G401 (cell line): ENCODE results near the gene GADD45G. TPM values are rescaled to one million over a fixed set of nuclear protein-coding genes. Genes with fewer than 3 reads are reported as not detected.

ENCODE experiments used
- DNase-seq: peaks from one replicate; pipeline ENCODE4 v3.0.0-alpha.2; 2015; ENCODE audit warnings: low spot score
- in situ Hi-C: cut with HindIII; loops from 2 replicates; pipeline ENCODE4 v1.10.0; 2016; ENCODE audit warnings: low sequenced_read_pairs, mixed read lengths
- total RNA-seq: library from RNA; depleted of rRNA; stranded (reverse); fragments of >200 nt; shearing (Covaris generic); gene quantifications from 2 replicates; pipeline ENCODE4 v1.2.3, GENCODE V29; 2014; rRNA removed

The GADD45G gene, protein sequence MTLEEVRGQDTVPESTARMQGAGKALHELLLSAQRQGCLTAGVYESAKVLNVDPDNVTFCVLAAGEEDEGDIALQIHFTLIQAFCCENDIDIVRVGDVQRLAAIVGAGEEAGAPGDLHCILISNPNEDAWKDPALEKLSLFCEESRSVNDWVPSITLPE
- not detected in 2 replicates for total RNA-seq

DNA sequence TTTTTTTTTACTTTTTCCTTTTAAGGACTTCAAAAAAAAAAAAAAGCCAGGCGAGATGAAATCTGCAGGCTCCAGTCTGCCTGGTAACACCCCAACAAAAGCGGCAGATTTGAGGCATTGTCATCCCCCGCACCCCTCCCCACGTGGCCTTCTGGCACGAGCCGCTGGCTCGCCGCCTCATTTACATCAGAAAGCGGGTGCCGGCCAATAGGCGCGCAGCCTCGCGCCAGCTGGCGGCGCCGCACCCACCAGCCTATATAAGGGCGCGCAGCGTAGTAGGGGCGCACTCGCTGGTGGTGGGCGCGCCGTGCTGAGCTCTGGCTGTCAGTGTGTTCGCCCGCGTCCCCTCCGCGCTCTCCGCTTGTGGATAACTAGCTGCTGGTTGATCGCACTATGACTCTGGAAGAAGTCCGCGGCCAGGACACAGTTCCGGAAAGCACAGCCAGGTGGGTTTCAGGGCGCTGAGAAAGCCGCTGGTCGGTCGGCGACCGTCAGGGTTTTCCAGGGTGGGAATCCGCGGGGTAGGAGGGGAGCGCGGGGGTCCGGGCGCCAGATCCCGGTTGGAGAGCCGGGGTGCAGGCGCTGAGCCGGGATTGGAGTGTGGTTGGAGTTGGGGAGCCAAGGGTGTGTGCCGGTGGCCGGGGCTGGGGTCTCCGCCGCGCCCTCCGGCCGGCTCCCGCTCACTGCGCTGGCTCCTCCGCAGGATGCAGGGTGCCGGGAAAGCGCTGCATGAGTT lies at the start of gene GADD45G:
TSS of gene GADD45G (plus strand) at position 284 of the 736 bp plus-strand sequence. CDS start at position 394, 110 bp downstream.
- in situ Hi-C loops = loop anchor here (10.0 kb wide), 1 partner anchor 500 kb away; no protein-coding TSS in a partner anchor
- DNase-seq = peak; percentile 94

DNA sequence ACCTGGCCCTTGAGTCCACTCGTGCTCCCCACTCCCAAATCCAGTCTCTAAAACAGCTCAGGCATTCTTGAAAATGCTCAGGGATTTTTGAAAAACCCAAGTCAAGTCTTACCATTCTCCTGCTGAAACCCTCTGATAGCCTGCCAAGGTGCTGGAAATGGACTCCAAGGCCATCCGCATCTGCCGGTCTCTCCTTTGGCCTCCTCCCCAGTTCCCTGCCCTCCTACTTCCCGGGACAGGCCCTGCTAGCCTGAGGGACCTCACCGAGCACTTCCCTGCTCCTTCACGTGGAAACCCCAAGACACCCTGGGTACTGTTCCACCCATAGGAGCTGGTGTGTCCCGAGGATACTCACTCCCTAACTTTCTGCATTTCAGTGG lies 49.8 kb upstream of the GADD45G start:
- no peak for DNase-seq
- in situ Hi-C loops = no loop called here

- no peak for DNase-seq
- in situ Hi-C loops = no loop called here
Measured at GRCh38 chr9:89555451-89556375, 49.1 kb upstream of the GADD45G start.

- in situ Hi-C loops = no loop called here
- DNase-seq = no peak
Measured at GRCh38 chr9:89558196-89558899, 46.5 kb upstream of the GADD45G start.

GRCh38 chr9:89558948-89559347 lies 45.9 kb upstream of the GADD45G start:
- in situ Hi-C loops = no loop called here
- DNase-seq = no peak

GRCh38 chr9:89562186-89562814 lies 42.5 kb upstream of the GADD45G start:
- no peak for DNase-seq
- in situ Hi-C loops = no loop called here

DNA sequence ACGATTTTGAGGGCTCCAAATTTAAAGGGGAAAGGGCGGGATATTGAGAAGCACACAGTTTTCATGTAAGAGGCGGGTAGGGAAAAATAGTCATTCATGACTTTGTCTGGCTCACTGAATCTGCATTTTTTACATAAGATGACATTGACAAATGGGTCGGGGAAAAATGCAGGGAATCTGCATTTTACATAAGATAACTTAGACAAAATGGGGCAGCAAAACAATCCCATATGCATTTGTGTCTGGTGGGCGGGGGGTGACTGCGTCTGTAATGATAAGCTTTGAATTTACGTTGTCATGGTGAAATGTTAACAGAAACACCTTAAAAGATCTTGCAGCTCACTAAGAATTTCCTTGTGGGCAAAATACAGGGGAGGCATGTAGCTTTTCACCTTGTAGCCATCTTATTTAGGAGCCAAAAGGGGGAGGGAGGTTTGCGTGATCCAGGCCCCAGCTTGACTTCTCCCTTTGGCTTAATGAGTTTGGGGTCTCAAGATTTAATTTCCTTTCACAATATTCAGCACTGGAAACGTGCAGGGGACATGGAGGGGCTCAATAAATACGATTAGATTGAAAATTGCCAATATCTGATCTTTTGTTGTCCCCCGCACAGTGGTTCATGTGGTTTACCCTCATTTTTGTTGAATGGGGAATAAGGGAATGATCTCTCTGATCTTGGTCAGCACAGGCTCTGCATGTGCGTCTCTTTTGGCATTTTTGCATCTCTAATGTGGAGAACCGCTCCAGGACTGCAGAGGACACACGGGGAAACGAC lies 41.1 kb upstream of the GADD45G start:
- no peak for DNase-seq
- in situ Hi-C loops = no loop called here

DNA sequence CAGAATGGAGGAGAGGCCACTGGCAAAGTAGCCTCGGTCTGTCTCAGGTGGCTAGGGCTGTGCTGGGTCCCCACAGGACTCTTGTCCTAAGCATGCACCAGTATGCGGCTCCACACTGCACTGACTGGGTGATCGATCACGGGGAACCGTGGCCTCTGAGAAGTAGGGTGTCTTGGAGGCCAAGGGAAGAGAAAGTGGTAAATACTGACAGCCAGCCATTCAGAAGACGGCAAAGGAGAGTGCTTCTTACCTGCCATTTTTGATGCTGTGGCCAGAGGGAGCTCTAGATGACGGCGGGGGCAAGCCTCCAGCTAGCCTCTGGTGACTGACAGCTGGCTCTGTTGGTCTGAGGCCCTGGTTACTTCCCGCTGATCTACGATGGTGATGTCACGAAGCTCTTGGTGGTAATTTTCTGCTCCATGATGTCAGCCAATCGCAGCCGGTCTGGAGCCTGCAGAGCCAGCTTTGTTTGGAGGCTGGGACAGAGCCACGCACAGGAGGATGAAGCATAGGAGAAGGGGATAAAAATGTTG lies 40.4 kb upstream of the GADD45G start:
- in situ Hi-C loops = no loop called here
- no peak for DNase-seq

GRCh38 chr9:89567649-89568048 lies 37.2 kb upstream of the GADD45G start:
- in situ Hi-C loops = no loop called here
- DNase-seq = no peak

DNA sequence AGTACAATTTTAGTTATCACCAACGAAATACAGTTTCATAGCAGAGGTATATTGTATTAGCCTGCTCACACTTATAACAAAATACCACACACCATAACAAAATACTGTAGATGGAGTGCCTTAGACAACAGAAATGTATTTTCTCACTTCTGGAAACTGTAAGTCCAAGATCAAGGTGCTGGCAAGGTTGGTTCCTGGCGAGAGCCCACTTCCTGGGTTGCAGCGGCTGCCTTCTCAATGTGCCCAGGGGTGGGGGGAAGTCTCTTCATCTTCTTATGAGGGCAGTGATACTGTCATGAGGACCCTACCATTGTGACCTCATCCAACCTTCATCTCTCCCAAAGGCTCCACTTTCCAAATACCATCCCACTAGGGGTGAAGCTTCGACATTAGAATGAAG lies 30.5 kb upstream of the GADD45G start:
- DNase-seq = no peak
- in situ Hi-C loops = no loop called here

- in situ Hi-C loops = no loop called here
- peak; percentile 50 for DNase-seq
Measured at GRCh38 chr9:89576404-89576839, 28.4 kb upstream of the GADD45G start.

DNA sequence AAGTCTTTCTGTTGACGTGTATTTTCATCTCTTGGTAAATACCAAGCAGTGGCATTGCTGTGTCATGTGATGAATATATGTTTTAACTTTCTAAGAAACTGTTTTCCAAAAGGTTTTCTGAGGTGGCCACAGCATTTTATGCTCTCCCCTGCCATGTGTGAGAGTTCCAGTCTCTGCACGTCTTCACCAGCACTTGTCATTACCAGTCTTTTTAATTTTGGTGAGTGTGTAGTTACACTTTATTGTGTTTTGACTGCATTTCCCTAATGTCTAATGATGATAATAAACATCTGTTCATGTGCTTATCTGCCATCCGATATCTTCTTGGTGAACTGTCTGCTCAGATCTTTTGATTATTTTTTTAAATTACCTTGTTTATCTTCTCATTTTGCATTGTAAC lies 27.4 kb upstream of the GADD45G start:
- in situ Hi-C loops = no loop called here
- no peak for DNase-seq

DNA sequence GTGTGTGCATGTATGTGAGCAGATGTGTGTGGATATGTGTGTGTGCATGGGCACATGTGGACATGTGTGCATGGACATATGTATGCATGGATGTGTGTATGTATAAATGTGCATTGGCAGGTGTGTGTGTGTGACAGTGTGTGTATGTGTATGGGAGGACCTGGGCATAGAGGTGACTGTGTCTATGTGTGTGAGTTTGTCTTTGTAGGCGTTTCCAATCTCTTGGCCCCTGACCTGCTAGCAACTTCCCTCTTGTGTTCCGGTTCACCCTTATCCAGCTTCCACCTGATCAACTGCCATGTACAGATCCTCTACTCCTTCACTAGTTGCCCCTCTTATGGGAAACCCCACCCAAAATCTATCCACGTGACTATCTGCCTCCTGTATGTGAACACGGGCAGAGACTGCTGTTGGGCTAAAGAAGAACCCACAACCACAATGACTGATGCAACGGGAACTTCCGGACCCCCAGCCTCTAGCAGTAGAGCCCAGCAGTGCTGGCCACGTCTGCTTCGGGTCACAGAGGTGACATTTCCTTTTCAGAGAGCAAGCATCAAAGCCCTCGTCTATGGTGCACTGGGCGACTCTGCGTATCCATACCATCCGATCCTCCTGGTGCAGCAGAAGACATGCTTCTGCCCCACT lies 24.9 kb upstream of the GADD45G start:
- in situ Hi-C loops = no loop called here
- DNase-seq = no peak

GRCh38 chr9:89586311-89586710 lies 18.5 kb upstream of the GADD45G start:
- in situ Hi-C loops = no loop called here
- no peak for DNase-seq

DNA sequence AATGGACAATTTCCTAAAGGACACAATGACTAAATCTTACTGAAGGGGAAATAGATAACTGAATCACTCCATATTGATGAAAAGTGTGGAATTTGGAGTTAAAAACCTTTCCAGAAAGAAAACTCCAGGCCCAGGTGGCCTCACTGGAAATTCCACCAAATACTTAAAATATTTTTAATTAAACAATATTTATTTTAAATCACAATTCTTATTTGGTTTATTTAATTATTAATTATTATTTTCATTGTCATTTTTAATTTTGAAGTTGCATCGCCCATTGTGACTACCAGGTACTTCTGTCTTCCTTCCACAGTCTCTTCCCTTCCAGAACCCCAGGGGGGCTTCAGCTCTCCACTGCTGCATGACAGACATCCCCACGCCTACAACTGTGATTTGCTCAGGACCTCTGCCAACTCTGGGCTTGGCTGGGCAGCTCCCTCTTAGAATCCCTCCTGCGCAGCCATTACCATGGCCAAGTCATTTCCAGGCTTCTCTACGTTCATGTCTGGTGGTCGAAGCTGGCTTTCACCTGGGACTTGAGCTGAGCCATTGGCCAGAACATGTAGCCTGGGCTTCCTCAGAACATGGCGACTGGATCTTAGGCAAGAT lies 16.4 kb upstream of the GADD45G start:
- DNase-seq = no peak
- in situ Hi-C loops = no loop called here

DNA sequence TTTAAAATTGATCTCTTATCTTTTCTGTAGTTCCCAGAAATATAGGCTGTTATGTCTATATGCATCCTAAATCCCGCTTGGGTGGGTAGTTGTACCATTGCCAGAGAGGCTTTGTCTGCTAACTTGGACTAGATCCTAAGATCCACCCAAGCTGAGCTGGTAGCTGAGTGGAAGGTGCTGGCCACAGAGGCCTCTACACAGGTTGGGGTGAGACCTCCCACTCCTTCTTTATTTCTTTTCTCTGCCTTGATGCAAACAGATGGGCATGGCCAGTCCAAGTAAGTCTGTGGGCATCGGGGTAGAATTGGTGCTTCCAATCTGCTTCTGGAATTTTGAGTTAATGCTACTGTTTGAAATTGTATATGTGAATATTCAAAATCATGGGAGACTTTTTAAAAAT lies 14.4 kb upstream of the GADD45G start:
- DNase-seq = no peak
- in situ Hi-C loops = no loop called here
